ENCODE results near the gene ADAMTS8. TPM values are rescaled to one million over a fixed set of nuclear protein-coding genes. Genes with fewer than 3 reads are reported as not detected.

Gene ADAMTS8
- total RNA-seq, 1 donor from 2014 or later = not detected

GRCh38 chr11:130471731-130472433 lies 43.5 kb upstream of the ADAMTS8 start:
- no peaks in the 10 kb centered on the region for H3K36me3 ChIP-seq
- H2AFZ ChIP-seq (replicated peaks) = no peak overlapping the region
- no peak overlapping the region for H3K27ac ChIP-seq
- no peaks in the 10 kb centered on the region for H4K20me1 ChIP-seq (ENCODE audit: low read depth)
- H3K9ac ChIP-seq = no peak overlapping the region
- H3K4me3 ChIP-seq = no peak overlapping the region
- no peaks in the 10 kb centered on the region for H3K9me3 ChIP-seq (ENCODE audit: low read depth)
- Mint-ChIP-seq H3K27me3 (ENCODE audit: insufficient read depth, low read depth) (peaks cover 2% of the 10 kb centered on the region), H3K4me1 (peaks cover 7% of the 10 kb centered on the region), H3K36me3 (peaks cover 2% of the 10 kb centered on the region), H3K9me3 (no peaks in the 10 kb centered on the region), H3K27ac (no peak overlapping the region), H3K4me3 (no peak overlapping the region)
- H3K79me2 ChIP-seq (ENCODE audit: low read depth) = no peaks in the 10 kb centered on the region
- no peak for TF ChIP-seq EZH2 (IDR thresholded peaks at IDR 0.05)
- TF ChIP-seq, protein P1, sequence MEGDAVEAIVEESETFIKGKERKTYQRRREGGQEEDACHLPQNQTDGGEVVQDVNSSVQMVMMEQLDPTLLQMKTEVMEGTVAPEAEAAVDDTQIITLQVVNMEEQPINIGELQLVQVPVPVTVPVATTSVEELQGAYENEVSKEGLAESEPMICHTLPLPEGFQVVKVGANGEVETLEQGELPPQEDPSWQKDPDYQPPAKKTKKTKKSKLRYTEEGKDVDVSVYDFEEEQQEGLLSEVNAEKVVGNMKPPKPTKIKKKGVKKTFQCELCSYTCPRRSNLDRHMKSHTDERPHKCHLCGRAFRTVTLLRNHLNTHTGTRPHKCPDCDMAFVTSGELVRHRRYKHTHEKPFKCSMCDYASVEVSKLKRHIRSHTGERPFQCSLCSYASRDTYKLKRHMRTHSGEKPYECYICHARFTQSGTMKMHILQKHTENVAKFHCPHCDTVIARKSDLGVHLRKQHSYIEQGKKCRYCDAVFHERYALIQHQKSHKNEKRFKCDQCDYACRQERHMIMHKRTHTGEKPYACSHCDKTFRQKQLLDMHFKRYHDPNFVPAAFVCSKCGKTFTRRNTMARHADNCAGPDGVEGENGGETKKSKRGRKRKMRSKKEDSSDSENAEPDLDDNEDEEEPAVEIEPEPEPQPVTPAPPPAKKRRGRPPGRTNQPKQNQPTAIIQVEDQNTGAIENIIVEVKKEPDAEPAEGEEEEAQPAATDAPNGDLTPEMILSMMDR (IDR thresholded peaks at IDR 0.05) = no peak
- no peak for TF ChIP-seq EZH2phosphoT487 (IDR thresholded peaks at IDR 0.05)
- H3K27me3 ChIP-seq = no peaks in the 10 kb centered on the region
- H3K4me1 ChIP-seq = no peaks in the 10 kb centered on the region
- H3K4me2 ChIP-seq = no peak overlapping the region
- no peaks in the 10 kb centered on the region for H3F3A ChIP-seq (ENCODE audit: low read depth)
- DNase-seq (ENCODE audit: low spot score) = no peak

GRCh38 chr11:130470832-130471706 lies 42.7 kb upstream of the ADAMTS8 start:
- Histone ChIP-seq H4K20me1 (ENCODE audit: low read depth) (no peaks in the 10 kb centered on the region), H3K4me1 (no peaks in the 10 kb centered on the region), H3K27me3 (no peaks in the 10 kb centered on the region), H2AFZ (replicated peaks) (no peak overlapping the region), H3K79me2 (ENCODE audit: low read depth) (no peaks in the 10 kb centered on the region), H3K9me3 (ENCODE audit: low read depth) (no peaks in the 10 kb centered on the region), H3K4me3 (no peak overlapping the region), H3K9ac (no peak overlapping the region), H3K27ac (no peak overlapping the region), H3K4me2 (no peak overlapping the region), H3F3A (ENCODE audit: low read depth) (no peaks in the 10 kb centered on the region), H3K36me3 (no peaks in the 10 kb centered on the region)
- Mint-ChIP-seq H3K36me3 (peaks cover 2% of the 10 kb centered on the region), H3K9me3 (no peaks in the 10 kb centered on the region), H3K4me1 (peaks cover 6% of the 10 kb centered on the region), H3K27me3 (ENCODE audit: insufficient read depth, low read depth) (no peaks in the 10 kb centered on the region), H3K27ac (peak overlapping the region; percentile 60), H3K4me3 (no peak overlapping the region)
- DNase-seq (ENCODE audit: low spot score) = no peak
- TF ChIP-seq EZH2 (IDR thresholded peaks at IDR 0.05) (no peak), EZH2phosphoT487 (IDR thresholded peaks at IDR 0.05) (no peak)
- TF ChIP-seq, protein P1 (IDR thresholded peaks at IDR 0.05) = no peak

DNA sequence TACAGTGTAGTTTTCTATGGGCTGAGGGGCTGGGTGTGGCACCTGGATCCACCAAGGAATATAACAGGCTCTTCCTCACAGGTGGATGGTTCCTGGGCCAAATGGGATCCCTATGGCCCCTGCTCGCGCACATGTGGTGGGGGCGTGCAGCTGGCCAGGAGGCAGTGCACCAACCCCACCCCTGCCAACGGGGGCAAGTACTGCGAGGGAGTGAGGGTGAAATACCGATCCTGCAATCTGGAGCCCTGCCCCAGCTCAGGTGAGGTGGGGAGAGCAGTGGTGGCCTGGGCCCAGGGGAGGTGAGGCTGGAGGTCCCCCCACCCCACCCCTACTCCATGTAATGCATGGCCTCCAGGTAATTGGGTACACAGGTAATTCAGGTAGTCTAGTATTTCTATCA lies 40.8 kb upstream of the ADAMTS8 start:
- Mint-ChIP-seq H3K27me3 (ENCODE audit: insufficient read depth, low read depth) (no peaks in the 10 kb centered on the region), H3K27ac (no peak overlapping the region), H3K9me3 (no peaks in the 10 kb centered on the region), H3K36me3 (peaks cover 2% of the 10 kb centered on the region), H3K4me1 (no peaks in the 10 kb centered on the region), H3K4me3 (no peak overlapping the region)
- Histone ChIP-seq H3K79me2 (ENCODE audit: low read depth) (no peaks in the 10 kb centered on the region), H3K27ac (no peak overlapping the region), H3K4me1 (no peaks in the 10 kb centered on the region), H3K9ac (no peak overlapping the region), H3K9me3 (ENCODE audit: low read depth) (no peaks in the 10 kb centered on the region), H3K36me3 (no peaks in the 10 kb centered on the region), H3K4me3 (no peak overlapping the region), H3F3A (ENCODE audit: low read depth) (no peaks in the 10 kb centered on the region), H4K20me1 (ENCODE audit: low read depth) (no peaks in the 10 kb centered on the region), H3K4me2 (no peak overlapping the region), H2AFZ (replicated peaks) (no peak overlapping the region), H3K27me3 (no peaks in the 10 kb centered on the region)
- TF ChIP-seq, protein P1 (IDR thresholded peaks at IDR 0.05) = no peak
- TF ChIP-seq EZH2phosphoT487 (IDR thresholded peaks at IDR 0.05) = no peak
- TF ChIP-seq EZH2 (IDR thresholded peaks at IDR 0.05) = no peak
- DNase-seq (ENCODE audit: low spot score) = no peak
